ENCODE results near the gene LDAF1. TPM values are rescaled to one million over a fixed set of nuclear protein-coding genes. Genes with fewer than 3 reads are reported as not detected.

Gene LDAF1
- polyA plus RNA-seq, 1 experiment: 50.3 TPM

GRCh38 chr16:21208446-21209230 is 50.2 kb downstream of the LDAF1 start:
- DNase-seq (ENCODE audit: low read depth, low spot score): no peak
- Histone ChIP-seq H3K27me3 (ENCODE audit: control insufficient read depth, insufficient read depth, low read length) (peaks cover 32% of the 10 kb centered on the region), H3K4me3 (ENCODE audit: low read depth, low read length) (no peak overlapping the region), H3K27ac (ENCODE audit: low read depth, low read length) (no peak overlapping the region), H3K9me3 (ENCODE audit: control insufficient read depth, insufficient read depth, low read length) (no peaks in the 10 kb centered on the region)
- ChIA-PET CTCF (no interaction called here), POLR2A (no interaction called here)
- no peak for TF ChIP-seq CTCF (IDR thresholded peaks at IDR 0.05; ENCODE audit: low read depth, low read length)

DNA sequence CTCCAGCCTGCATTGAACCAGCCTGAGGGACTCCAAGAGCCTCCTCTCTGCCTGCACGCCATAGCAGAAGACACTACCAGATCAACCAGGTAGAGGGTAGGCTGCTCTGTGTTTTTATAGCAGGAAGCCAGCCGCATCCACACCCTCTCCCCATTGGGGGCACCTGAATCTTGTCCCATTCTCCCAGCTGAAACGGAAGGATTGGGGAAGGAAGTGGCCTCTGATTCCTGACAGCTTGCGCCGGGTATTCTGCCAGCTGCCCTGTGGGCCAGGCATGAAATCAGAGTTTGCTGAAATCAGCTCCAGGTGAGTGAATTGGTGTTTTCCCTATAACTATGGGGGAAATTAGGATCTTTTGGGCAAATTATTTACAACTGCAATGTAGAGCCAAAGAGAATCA is 53.0 kb downstream of the LDAF1 start, which contains the start of gene ZP2:
ZP2 (minus strand) TSS at position 89 of the 400 bp plus-strand sequence; CDS start at position 62, 27 bp downstream.
- CTCF ChIA-PET: no interaction called here
- TF ChIP-seq CTCF (IDR thresholded peaks at IDR 0.05; ENCODE audit: low read depth, low read length): no peak
- peaks cover 22% of the 10 kb centered on the region for H3K27me3 ChIP-seq (ENCODE audit: control insufficient read depth, insufficient read depth, low read length)
- no peak within 1 kb of the TSS for H3K4me3 ChIP-seq (ENCODE audit: low read depth, low read length)
- no peak for DNase-seq (ENCODE audit: low read depth, low spot score)
- POLR2A ChIA-PET: no interaction called here
- H3K27ac ChIP-seq (ENCODE audit: low read depth, low read length): no peak within 1 kb of the TSS
- no peaks in the 10 kb centered on the region for H3K9me3 ChIP-seq (ENCODE audit: control insufficient read depth, insufficient read depth, low read length)

GRCh38 chr16:21214086-21214485 is 55.6 kb downstream of the LDAF1 start:
- ChIA-PET CTCF (no interaction called here), POLR2A (no interaction called here)
- Histone ChIP-seq H3K27me3 (ENCODE audit: control insufficient read depth, insufficient read depth, low read length) (peaks cover 14% of the 10 kb centered on the region), H3K9me3 (ENCODE audit: control insufficient read depth, insufficient read depth, low read length) (no peaks in the 10 kb centered on the region), H3K4me3 (ENCODE audit: low read depth, low read length) (no peak overlapping the region), H3K27ac (ENCODE audit: low read depth, low read length) (no peak overlapping the region)
- no peak for TF ChIP-seq CTCF (IDR thresholded peaks at IDR 0.05; ENCODE audit: low read depth, low read length)
- no peak for DNase-seq (ENCODE audit: low read depth, low spot score)

GRCh38 chr16:21217121-21217520 is 58.6 kb downstream of the LDAF1 start:
- CTCF ChIA-PET: no interaction called here
- TF ChIP-seq CTCF (IDR thresholded peaks at IDR 0.05; ENCODE audit: low read depth, low read length): no peak

DNA sequence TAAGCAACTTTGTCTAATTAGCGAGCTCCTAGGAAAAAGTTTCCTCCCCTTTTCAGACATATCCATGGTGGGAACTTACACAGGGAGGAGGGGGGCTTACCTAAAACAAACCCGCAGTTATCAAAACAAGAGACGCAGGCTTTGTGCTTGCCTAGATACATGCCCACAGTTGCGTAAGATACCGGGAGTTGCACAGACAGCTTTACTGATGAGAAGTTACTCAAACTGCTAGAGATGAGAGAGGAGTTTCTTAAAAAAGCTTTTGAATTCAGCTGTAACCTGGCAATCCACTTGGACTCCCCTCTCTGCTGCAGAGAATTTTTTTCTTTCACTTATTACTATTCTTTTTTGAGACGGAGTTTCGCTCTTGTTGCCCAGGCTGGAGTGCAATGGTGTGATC is 59.7 kb downstream of the LDAF1 start:
- H3K27me3 ChIP-seq (ENCODE audit: control insufficient read depth, insufficient read depth, low read length): peaks cover 9% of the 10 kb centered on the region
- TF ChIP-seq CTCF (IDR thresholded peaks at IDR 0.05; ENCODE audit: low read depth, low read length): no peak
- H3K27ac ChIP-seq (ENCODE audit: low read depth, low read length): no peak overlapping the region
- H3K9me3 ChIP-seq (ENCODE audit: control insufficient read depth, insufficient read depth, low read length): no peaks in the 10 kb centered on the region
- no peak overlapping the region for H3K4me3 ChIP-seq (ENCODE audit: low read depth, low read length)
- CTCF ChIA-PET: no interaction called here
- POLR2A ChIA-PET: no interaction called here
- DNase-seq (ENCODE audit: low read depth, low spot score): no peak

More at GRCh38 chr16:21217121-21217520, 58.6 kb downstream of the LDAF1 start:
- Histone ChIP-seq H3K27me3 (ENCODE audit: control insufficient read depth, insufficient read depth, low read length) (peaks cover 5% of the 10 kb centered on the region), H3K4me3 (ENCODE audit: low read depth, low read length) (no peak overlapping the region), H3K27ac (ENCODE audit: low read depth, low read length) (no peak overlapping the region), H3K9me3 (ENCODE audit: control insufficient read depth, insufficient read depth, low read length) (no peaks in the 10 kb centered on the region)
- POLR2A ChIA-PET: no interaction called here
- DNase-seq (ENCODE audit: low read depth, low spot score): no peak

Data from AG04450 (cell line).